Measurements from ENCODE around the gene NADSYN1. TPM values are rescaled to one million over a fixed set of nuclear protein-coding genes. Genes with fewer than 3 reads are reported as not detected.

NADSYN1 gene
- polyA plus RNA-seq, 3 donors = 44.1 to 162 (median 44.8) TPM

- Mint-ChIP-seq H3K4me3 (no peak overlapping the region), H3K27ac (no peak overlapping the region), H3K36me3 (peaks cover 9 to 11% of the 10 kb centered on the region in 2 donors), H3K27me3 (ENCODE audit: low read depth in 3 of 3) (peaks cover 0 to 3% (median 2%) of the 10 kb centered on the region in 3 donors), H3K4me1 (peaks cover 9% of the 10 kb centered on the region), H3K9me3 (no peaks in the 10 kb centered on the region)
- H3K27me3 ChIP-seq (ENCODE audit: control insufficient read depth in 2 of 2, insufficient read depth in 2 of 2, low read length in 2 of 2) = no peaks in the 10 kb centered on the region
- H4K20me1 ChIP-seq (ENCODE audit: insufficient read depth, low read length) = no peaks in the 10 kb centered on the region
- H3K9me3 ChIP-seq (replicated peaks in 1 of 2; ENCODE audit: control insufficient read depth in 1 of 2, insufficient read depth in 1 of 2, low read length in 2 of 2) = no peaks in the 10 kb centered on the region
- H3K4me2 ChIP-seq (replicated peaks; ENCODE audit: extremely low read depth, low read length, poor library complexity, severe bottlenecking) = no peak overlapping the region
- no peak for TF ChIP-seq CTCF (IDR thresholded peaks at IDR 0.05)
- no peaks in the 10 kb centered on the region for H3K79me2 ChIP-seq (ENCODE audit: insufficient read depth, low read length)
- DNase-seq = no peak
- WGBS (ENCODE audit: insufficient coverage) = 92% methylated on average over 5 of the region's 6 CpGs
- intact Hi-C loops (cut with micrococcal nuclease) = no loop called here
- no peak overlapping the region for H3K27ac ChIP-seq (ENCODE audit: low read depth in 1 of 2, low read length in 2 of 2)
- H3K4me1 ChIP-seq (ENCODE audit: control insufficient read depth in 1 of 2, insufficient read depth in 2 of 2, low read length in 2 of 2) = peaks cover 5 to 11% of the 10 kb centered on the region in 2 donors
- H3K9ac ChIP-seq (ENCODE audit: insufficient read depth, low read length, poor library complexity, severe bottlenecking) = no peak overlapping the region
- no peak overlapping the region for H3K4me3 ChIP-seq (replicated peaks in 1 of 3; ENCODE audit: low read depth in 2 of 3, low read length in 3 of 3)
- H2AFZ ChIP-seq (ENCODE audit: insufficient read depth, low read depth, low read length, poor library complexity, severe bottlenecking) = no peak overlapping the region
- no peaks in the 10 kb centered on the region for H3K36me3 ChIP-seq (replicated peaks in 1 of 2; ENCODE audit: control insufficient read depth in 1 of 2, insufficient read depth in 2 of 2, low read length in 2 of 2)
These were observed 15.6 kb upstream of the NADSYN1 start for GRCh38 chr11:71437399-71437798.

GRCh38 chr11:71437879-71438278, 15.1 kb upstream of the NADSYN1 start:
- Histone ChIP-seq H3K9me3 (replicated peaks in 1 of 2; ENCODE audit: control insufficient read depth in 1 of 2, insufficient read depth in 1 of 2, low read length in 2 of 2) (no peaks in the 10 kb centered on the region), H3K9ac (ENCODE audit: insufficient read depth, low read length, poor library complexity, severe bottlenecking) (no peak overlapping the region), H3K4me1 (ENCODE audit: control insufficient read depth in 1 of 2, insufficient read depth in 2 of 2, low read length in 2 of 2) (peaks cover 5 to 11% of the 10 kb centered on the region in 2 donors), H4K20me1 (ENCODE audit: insufficient read depth, low read length) (no peaks in the 10 kb centered on the region), H3K27ac (ENCODE audit: low read depth in 1 of 2, low read length in 2 of 2) (no peak overlapping the region), H2AFZ (ENCODE audit: insufficient read depth, low read depth, low read length, poor library complexity, severe bottlenecking) (no peak overlapping the region), H3K79me2 (ENCODE audit: insufficient read depth, low read length) (no peaks in the 10 kb centered on the region), H3K27me3 (ENCODE audit: control insufficient read depth in 2 of 2, insufficient read depth in 2 of 2, low read length in 2 of 2) (no peaks in the 10 kb centered on the region), H3K36me3 (replicated peaks in 1 of 2; ENCODE audit: control insufficient read depth in 1 of 2, insufficient read depth in 2 of 2, low read length in 2 of 2) (no peaks in the 10 kb centered on the region), H3K4me3 (replicated peaks in 1 of 3; ENCODE audit: low read depth in 2 of 3, low read length in 3 of 3) (no peak overlapping the region), H3K4me2 (replicated peaks; ENCODE audit: extremely low read depth, low read length, poor library complexity, severe bottlenecking) (no peak overlapping the region)
- WGBS (ENCODE audit: insufficient coverage) = 74% methylated on average over 13 of the region's 13 CpGs
- H3K9me3 Mint-ChIP-seq = no peaks in the 10 kb centered on the region
- H3K36me3 Mint-ChIP-seq = peaks cover 9 to 11% of the 10 kb centered on the region in 2 donors
- intact Hi-C loops (cut with micrococcal nuclease) = no loop called here
- peak overlapping the region in 1 of 7 donors; percentile 41 for H3K27ac Mint-ChIP-seq
- TF ChIP-seq CTCF (IDR thresholded peaks at IDR 0.05) = no peak
- peaks cover 0 to 3% (median 0%) of the 10 kb centered on the region in 3 donors for H3K27me3 Mint-ChIP-seq (ENCODE audit: low read depth in 3 of 3)
- no peak for DNase-seq
- H3K4me1 Mint-ChIP-seq = peaks cover 9% of the 10 kb centered on the region
- H3K4me3 Mint-ChIP-seq = no peak overlapping the region

Measured in CD14-positive monocyte (primary cell).